Occipital lobe (tissue), 2 donors: ENCODE results near the gene PLAC9. TPM values are rescaled to one million over a fixed set of nuclear protein-coding genes. Genes with fewer than 3 reads are reported as not detected.

Experiments used
- DNase-seq: peaks from one replicate; lab custom pipeline; 2025; lab: John Stamatoyannopoulos, UW
- total RNA-seq: library from RNA; depleted of rRNA; stranded (reverse); fragments of >200 nt; gene quantifications from one replicate; pipeline ENCODE4 v1.2.3, GENCODE V29; 2014

PLAC9 gene
- total RNA-seq, 1 donor from 2014 or later: 1.6 TPM

GRCh38 chr10:80159166-80159873, 26.8 kb downstream of the PLAC9 start:
- no peak for DNase-seq

- DNase-seq: no peak
These were observed 28.1 kb downstream of the PLAC9 start for GRCh38 chr10:80160361-80161320.

GRCh38 chr10:80161321-80162083, 29.0 kb downstream of the PLAC9 start:
- no peak for DNase-seq

- no peak for DNase-seq
These were observed 31.3 kb downstream of the PLAC9 start for GRCh38 chr10:80163741-80164341.

GRCh38 chr10:80164596-80164995, 32.1 kb downstream of the PLAC9 start:
- DNase-seq: no peak

GRCh38 chr10:80165173-80165572, 32.6 kb downstream of the PLAC9 start:
- DNase-seq: no peak

GRCh38 chr10:80166581-80167470, 34.3 kb downstream of the PLAC9 start:
- no peak for DNase-seq

- no peak for DNase-seq
These were observed 35.1 kb downstream of the PLAC9 start for GRCh38 chr10:80167471-80168161.

GRCh38 chr10:80168162-80168511, 35.6 kb downstream of the PLAC9 start:
- DNase-seq: no peak

GRCh38 chr10:80168679-80169380, 36.3 kb downstream of the PLAC9 start:
- no peak for DNase-seq

- no peak for DNase-seq
These were observed 37.5 kb downstream of the PLAC9 start for GRCh38 chr10:80170026-80170425.

- DNase-seq: no peak
These were observed 38.1 kb downstream of the PLAC9 start for GRCh38 chr10:80170641-80171040.

GRCh38 chr10:80171248-80171660, 38.7 kb downstream of the PLAC9 start:
- no peak for DNase-seq

GRCh38 chr10:80172896-80173295, 40.4 kb downstream of the PLAC9 start:
- DNase-seq: no peak

GRCh38 chr10:80173466-80173865, 40.9 kb downstream of the PLAC9 start:
- DNase-seq: no peak

- DNase-seq: no peak
These were observed 42.3 kb downstream of the PLAC9 start for GRCh38 chr10:80174641-80175395.

- DNase-seq: no peak
These were observed 44.0 kb downstream of the PLAC9 start for GRCh38 chr10:80176526-80176925.
